Keratinocyte (primary cell): ENCODE data around the gene ELAVL4. TPM values are rescaled to one million over a fixed set of nuclear protein-coding genes. Genes with fewer than 3 reads are reported as not detected.

ENCODE experiments used
- DNase-seq: peaks from one replicate; pipeline ENCODE4 v3.0.0-alpha.2; 2011; ENCODE audit warnings: low read depth, missing footprints, low spot score
- FAIRE-seq: peaks from 2 replicates; lab custom pipeline; 2011; peaks lifted over from hg19 to GRCh38; lab: Jason Lieb, UNC
- H2AFZ ChIP-seq: 2 replicates; pipeline ENCODE4 v1.6.0; 2012; ENCODE audit warnings: low read length, control low read depth, inconsistent platforms; ENCODE audit not compliant: control insufficient read depth
- H3K27ac ChIP-seq: 2 replicates; pipeline ENCODE4 v1.5.1; 2011; ENCODE audit warnings: low read length; ENCODE audit not compliant: control insufficient read depth, insufficient read depth
- H3K27me3 ChIP-seq: 3 replicates; pipeline ENCODE4 v1.6.0; 2011; ENCODE audit warnings: low read length; ENCODE audit not compliant: control insufficient read depth, insufficient read depth; ENCODE audit errors: extremely low read depth
- H3K36me3 ChIP-seq, 2 experiments: 2 replicates in 1 of 2; 3 replicates in 1 of 2; pipeline ENCODE4 v1.5.1; 2011; ENCODE audit warnings: low read length in 2 of 2, mild to moderate bottlenecking in 1 of 2; ENCODE audit not compliant: control insufficient read depth in 2 of 2, insufficient read depth in 2 of 2; ENCODE audit errors: extremely low read depth in 1 of 2
- H3K4me1 ChIP-seq: 3 replicates; pipeline ENCODE4 v1.5.1; 2011; ENCODE audit warnings: low read length; ENCODE audit not compliant: control insufficient read depth, insufficient read depth; ENCODE audit errors: extremely low read depth
- H3K4me2 ChIP-seq: 3 replicates; pipeline ENCODE4 v1.6.0; 2011; ENCODE audit warnings: low read depth, low read length; ENCODE audit not compliant: control insufficient read depth, insufficient read depth; ENCODE audit errors: extremely low read depth
- H3K4me3 ChIP-seq, 3 experiments: fragments of 200-600 bp in 1 of 3; sonication (generic) in 1 of 3; 2 replicates in 2 of 3; 3 replicates in 1 of 3; pipeline ENCODE4 v1.5.1; 2011 to 2016; ENCODE audit warnings: low read length in 3 of 3, mild to moderate bottlenecking in 3 of 3, control low read depth in 2 of 3, inconsistent platforms in 1 of 3, low read depth in 1 of 3, mixed read lengths in 1 of 3, mixed run types in 1 of 3, moderate library complexity in 1 of 3; ENCODE audit not compliant: control insufficient read depth in 2 of 3, insufficient read depth in 2 of 3; ENCODE audit errors: extremely low read depth in 1 of 3
- H3K79me2 ChIP-seq: 2 replicates; pipeline ENCODE4 v1.6.0; 2012; ENCODE audit warnings: low read length; ENCODE audit not compliant: control insufficient read depth, insufficient read depth
- H3K9ac ChIP-seq: 3 replicates; pipeline ENCODE4 v1.6.0; 2011; ENCODE audit warnings: low read length; ENCODE audit not compliant: control insufficient read depth, insufficient read depth; ENCODE audit errors: extremely low read depth
- H3K9me1 ChIP-seq: 3 replicates; pipeline ENCODE4 v1.6.0; 2011; ENCODE audit warnings: low read length; ENCODE audit not compliant: control insufficient read depth, insufficient read depth; ENCODE audit errors: extremely low read depth
- H3K9me3 ChIP-seq: 2 replicates; pipeline ENCODE4 v1.5.1; 2012; ENCODE audit warnings: low read depth, low read length; ENCODE audit not compliant: control insufficient read depth
- H4K20me1 ChIP-seq: 3 replicates; pipeline ENCODE4 v1.6.0; 2011; ENCODE audit warnings: low read length; ENCODE audit not compliant: control insufficient read depth, insufficient read depth; ENCODE audit errors: extremely low read depth
- CTCF ChIP-seq, 3 experiments: IDR thresholded peaks in 1 of 3; conservative IDR thresholded peaks in 1 of 3; optimal IDR thresholded peaks in 1 of 3; 2 replicates in 2 of 3; 3 replicates in 1 of 3; pipeline versions ENCODE3 to v1.5.1; 2011; ENCODE audit warnings: low read length in 3 of 3, mild to moderate bottlenecking in 3 of 3, moderate library complexity in 2 of 3, control low read depth in 1 of 3, inconsistent platforms in 1 of 3; ENCODE audit not compliant: insufficient read depth in 2 of 3; ENCODE audit errors: extremely low read depth in 1 of 3
- EZH2 ChIP-seq: IDR thresholded peaks from one replicate; pipeline ENCODE4 v1.6.1; 2012; ENCODE audit warnings: inconsistent platforms, mild to moderate bottlenecking, low read length, moderate library complexity
- dilution Hi-C: fragments of 300-500 bp; cut with MboI; formaldehyde crosslinking; loops from one replicate; pipeline ENCODE4 v1.7.0; 2020; ENCODE audit warnings: low sequenced_read_pairs; ENCODE audit not compliant: extremely low pct_ligation_motif_present
- polyA plus RNA-seq, 5 experiments: library from polyadenylated mRNA; depleted of rRNA in 3 of 5; stranded (reverse) in 3 of 5; stranded (forward) in 1 of 5; unstranded in 1 of 5; fragments of >200 nt; gene quantifications; 1 replicate in 1 of 5; 2 replicates in 3 of 5; 3 replicates in 1 of 5; pipeline versions ENCODE4 v1.2.1 to v1.2.3, GENCODE V29; 2011 to 2012; ENCODE audit warnings: missing spikeins in 2 of 5, low read depth in 1 of 5, low replicate concordance in 1 of 5

The ELAVL4 gene
- polyA plus RNA-seq, 1 donor (not counting 4 experiments of a cell fraction or from before 2014, with no cell fraction given) = not detected

- Histone ChIP-seq H2AFZ (no peak overlapping the region), H3K79me2 (no peaks in the 10 kb centered on the region), H4K20me1 (no peaks in the 10 kb centered on the region), H3K27me3 (no peaks in the 10 kb centered on the region), H3K9me3 (no peaks in the 10 kb centered on the region), H3K4me2 (no peak overlapping the region), H3K4me1 (no peaks in the 10 kb centered on the region), H3K9me1 (no peaks in the 10 kb centered on the region), H3K27ac (no peak overlapping the region), H3K9ac (no peak overlapping the region), H3K4me3 (no peak overlapping the region), H3K36me3 (no peaks in the 10 kb centered on the region)
- no peak for FAIRE-seq
- DNase-seq = no peak
- TF ChIP-seq EZH2 (no peak), CTCF (optimal IDR thresholded peaks at IDR 0.05 in 1 of 3, IDR thresholded peaks at IDR 0.05 in 1 of 3, conservative IDR thresholded peaks at IDR 0.05 in 1 of 3; ENCODE audit: extremely low read depth in 1 of 3, insufficient read depth in 2 of 3, low read length in 3 of 3) (no peak)
- dilution Hi-C loops = no loop called here
These were observed 69.3 kb downstream of the ELAVL4 start for GRCh38 chr1:50177994-50178393.

DNA sequence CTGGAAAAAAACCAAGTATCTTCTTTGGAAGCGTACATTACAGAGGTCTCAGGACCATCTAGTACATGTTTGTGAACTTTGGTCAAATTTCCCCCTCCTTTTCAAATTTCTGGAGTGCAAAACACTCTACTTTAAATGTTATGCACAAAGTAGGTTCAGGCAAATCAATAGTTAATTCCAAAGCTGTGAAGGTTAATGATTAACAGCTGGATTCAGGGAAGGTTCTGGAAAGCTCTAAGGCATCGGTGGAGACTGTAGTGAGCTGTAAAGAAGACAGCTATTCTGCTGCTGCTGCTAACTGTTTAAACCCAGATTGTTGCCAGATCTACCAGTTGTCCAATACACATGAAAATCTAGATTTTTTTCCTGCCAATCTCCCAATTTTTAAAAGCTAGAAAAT, 70.9 kb downstream of the ELAVL4 start:
- Histone ChIP-seq H3K9me1 (no peaks in the 10 kb centered on the region), H3K4me2 (no peak overlapping the region), H4K20me1 (no peaks in the 10 kb centered on the region), H3K27ac (no peak overlapping the region), H3K4me1 (no peaks in the 10 kb centered on the region), H3K9ac (no peak overlapping the region), H3K79me2 (no peaks in the 10 kb centered on the region), H3K27me3 (no peaks in the 10 kb centered on the region), H3K36me3 (no peaks in the 10 kb centered on the region), H3K4me3 (no peak overlapping the region), H3K9me3 (no peaks in the 10 kb centered on the region), H2AFZ (no peak overlapping the region)
- DNase-seq (no peak), FAIRE-seq (no peak)
- TF ChIP-seq CTCF (optimal IDR thresholded peaks at IDR 0.05 in 1 of 3, IDR thresholded peaks at IDR 0.05 in 1 of 3, conservative IDR thresholded peaks at IDR 0.05 in 1 of 3; ENCODE audit: extremely low read depth in 1 of 3, insufficient read depth in 2 of 3, low read length in 3 of 3) (no peak), EZH2 (no peak)
- dilution Hi-C loops = no loop called here
